IMR-90 (cell line): Measurements from ENCODE around the gene FAM20A. TPM values are rescaled to one million over a fixed set of nuclear protein-coding genes. Genes with fewer than 3 reads are reported as not detected.

Experiments used
- ATAC-seq: fragments of 200-7000 bp; cut with Tn5 transposase; 2 replicates; pipeline ENCODE4 v1.9.1; 2020; ENCODE audit warnings: low read depth, mild to moderate bottlenecking, moderate library complexity
- BruUV-seq: library from RNA; stranded (reverse); fragments of 400-500 nt; replicated peaks from 2 replicates; lab custom pipeline; 2021; lab: Mats Ljungman, UMichigan
- CTCF ChIA-PET: fragments of 300-600 bp; formaldehyde crosslinking; extraction: SDS; loops from one replicate; lab custom pipeline; 2021; ENCODE audit warnings: antibody characterized with exemption; lab: Yijun Ruan, JAX
- POLR2A ChIA-PET: fragments of 300-600 bp; sonication (Branson Sonifier 250); formaldehyde crosslinking; loops from one replicate; lab custom pipeline; 2022; ENCODE audit warnings: antibody characterized with exemption; ENCODE audit not compliant: unreplicated experiment; lab: Charles Lee
- DNase-seq: peaks from one replicate; pipeline ENCODE4 v3.0.0; 2013
- H2AFZ ChIP-seq: replicated peaks from 2 replicates; pipeline ENCODE3; 2013; ENCODE audit warnings: low read length, mild to moderate bottlenecking; ENCODE audit not compliant: poor library complexity
- H2AK5ac ChIP-seq: 2 replicates; pipeline ENCODE4 v1.6.1; 2013; ENCODE audit warnings: low read depth, low read length, inconsistent platforms
- H2AK9ac ChIP-seq: replicated peaks from 2 replicates; pipeline ENCODE3; 2013; ENCODE audit warnings: mild to moderate bottlenecking, low read depth, low read length, moderate library complexity; ENCODE audit not compliant: poor library complexity
- H2BK120ac ChIP-seq: 2 replicates; pipeline ENCODE4 v1.6.1; 2013; ENCODE audit warnings: low read depth, low read length, inconsistent platforms
- H2BK15ac ChIP-seq: 3 replicates; pipeline ENCODE4 v1.6.1; 2013; ENCODE audit warnings: low read depth, low read length, inconsistent platforms
- H2BK20ac ChIP-seq: 2 replicates; pipeline ENCODE4 v1.6.1; 2013; ENCODE audit warnings: low read depth, mild to moderate bottlenecking, inconsistent platforms, low read length, moderate library complexity
- H2BK5ac ChIP-seq: 2 replicates; pipeline ENCODE4 v1.6.1; 2013; ENCODE audit warnings: mild to moderate bottlenecking, low read depth, low read length, inconsistent platforms; ENCODE audit not compliant: poor library complexity, severe bottlenecking
- H3K14ac ChIP-seq: replicated peaks from 2 replicates; pipeline ENCODE4 v1.6.1; 2013; ENCODE audit warnings: low read depth, low read length, inconsistent platforms
- H3K18ac ChIP-seq: 2 replicates; pipeline ENCODE4 v1.6.1; 2013; ENCODE audit warnings: low read depth, low read length, control low read depth
- H3K23ac ChIP-seq: 2 replicates; pipeline ENCODE4 v1.6.1; 2013; ENCODE audit warnings: low read depth, low read length, inconsistent platforms
- H3K27ac ChIP-seq: 2 replicates; pipeline ENCODE4 v1.5.1; 2013; ENCODE audit warnings: mild to moderate bottlenecking, control low read depth, low read length; ENCODE audit not compliant: insufficient read depth
- H3K27me3 ChIP-seq: 2 replicates; pipeline ENCODE4 v1.6.1; 2013; ENCODE audit warnings: low read length; ENCODE audit not compliant: control insufficient read depth, insufficient read depth
- H3K36me3 ChIP-seq: 2 replicates; pipeline ENCODE4 v1.6.1; 2013; ENCODE audit warnings: low read length, mixed read lengths; ENCODE audit not compliant: control insufficient read depth, insufficient read depth
- H3K4ac ChIP-seq: 2 replicates; pipeline ENCODE4 v1.6.1; 2013; ENCODE audit warnings: low read depth, low read length, inconsistent platforms
- H3K4me1 ChIP-seq: 2 replicates; pipeline ENCODE4 v1.6.1; 2013; ENCODE audit warnings: low read length, mixed read lengths; ENCODE audit not compliant: control insufficient read depth, insufficient read depth
- H3K4me2 ChIP-seq: 2 replicates; pipeline ENCODE4 v1.6.1; 2013; ENCODE audit warnings: low read depth, mild to moderate bottlenecking, control low read depth, low read length, moderate library complexity
- H3K4me3 ChIP-seq: 2 replicates; pipeline ENCODE4 v1.5.1; 2013; ENCODE audit warnings: low read depth, mild to moderate bottlenecking, control low read depth, low read length, moderate library complexity; ENCODE audit not compliant: insufficient read depth
- H3K56ac ChIP-seq: 2 replicates; pipeline ENCODE4 v1.6.1; 2013; ENCODE audit warnings: low read length, inconsistent platforms; ENCODE audit not compliant: insufficient read depth; ENCODE audit errors: extremely low read depth
- H3K79me1 ChIP-seq, 2 experiments: 2 replicates each; pipeline ENCODE4 v1.6.1; 2013; ENCODE audit warnings: low read length in 2 of 2, inconsistent platforms in 1 of 2, low read depth in 1 of 2
- H3K9ac ChIP-seq: 2 replicates; pipeline ENCODE4 v1.6.1; 2013; ENCODE audit warnings: low read depth, low read length, control low read depth
- H3K9me1 ChIP-seq: 2 replicates; pipeline ENCODE4 v1.6.1; 2013; ENCODE audit warnings: low read length, inconsistent platforms; ENCODE audit not compliant: insufficient read depth
- H3K9me3 ChIP-seq: 2 replicates; pipeline ENCODE4 v1.6.1; 2013; ENCODE audit warnings: low read length; ENCODE audit not compliant: control insufficient read depth, insufficient read depth
- H4K20me1 ChIP-seq: 2 replicates; pipeline ENCODE4 v1.6.1; 2013; ENCODE audit warnings: low read length, inconsistent platforms; ENCODE audit not compliant: insufficient read depth
- H4K5ac ChIP-seq: 2 replicates; pipeline ENCODE4 v1.6.1; 2013; ENCODE audit warnings: mild to moderate bottlenecking, low read depth, low read length, control low read depth
- H4K8ac ChIP-seq, 2 experiments: 2 replicates each; pipeline ENCODE4 v1.6.1; 2013; ENCODE audit warnings: low read depth in 2 of 2, low read length in 2 of 2, control low read depth in 1 of 2, inconsistent platforms in 1 of 2
- H4K91ac ChIP-seq: 2 replicates; pipeline ENCODE4 v1.6.1; 2013; ENCODE audit warnings: low read depth, low read length, inconsistent platforms; ENCODE audit not compliant: insufficient read depth
- BHLHE40 ChIP-seq: fragments of 150-350 bp; IDR thresholded peaks from 2 replicates; pipeline ENCODE4 v1.6.1; 2016; ENCODE audit warnings: mild to moderate bottlenecking, low read depth, low read length
- CHD1 ChIP-seq: IDR thresholded peaks from 2 replicates; pipeline ENCODE4 v1.6.1; 2012; ENCODE audit warnings: low read depth, low read length, improper control_type of control experiment
- CTCF ChIP-seq: conservative IDR thresholded peaks from 2 replicates; pipeline ENCODE4 v1.5.1; 2012; ENCODE audit warnings: mild to moderate bottlenecking, low read depth, low read length, improper control_type of control experiment
- FOS ChIP-seq: fragments of 150-350 bp; IDR thresholded peaks from 2 replicates; pipeline ENCODE4 v1.6.1; 2016; ENCODE audit warnings: low read depth, low read length
- MAZ ChIP-seq: IDR thresholded peaks from 2 replicates; pipeline ENCODE4 v1.6.1; 2012; ENCODE audit warnings: low read depth, mild to moderate bottlenecking, low read length, improper control_type of control experiment, moderate library complexity, borderline replicate concordance
- NFE2L2 ChIP-seq: fragments of 150-350 bp; IDR thresholded peaks from 2 replicates; pipeline ENCODE4 v1.6.1; 2016; ENCODE audit warnings: low read depth, mild to moderate bottlenecking, low read length
- POLR2A ChIP-seq: IDR thresholded peaks from 2 replicates; pipeline ENCODE4 v1.6.1; 2012; ENCODE audit warnings: mild to moderate bottlenecking, low read depth, low read length
- RAD21 ChIP-seq: IDR thresholded peaks from 2 replicates; pipeline ENCODE4 v1.6.1; 2012; ENCODE audit warnings: low read length, improper control_type of control experiment
- RCOR1 ChIP-seq: IDR thresholded peaks from 2 replicates; pipeline ENCODE4 v1.6.1; 2012; ENCODE audit warnings: mild to moderate bottlenecking, low read length, improper control_type of control experiment; ENCODE audit not compliant: insufficient replicate concordance
- RFX5 ChIP-seq: IDR thresholded peaks from 2 replicates; pipeline ENCODE4 v1.8.0; 2012; ENCODE audit warnings: low read depth, mild to moderate bottlenecking, low read length, moderate library complexity
- WGBS, 2 experiments: methylation state at CpG; one replicate each; pipeline versions ENCODE4 v1.1.5 to v1.1.7; 2013; ENCODE audit warnings: missing lambda C conversion rate in 2 of 2; ENCODE audit not compliant: insufficient read length in 1 of 2; ENCODE audit errors: extremely low coverage in 2 of 2; 5-methylcytosine and 5-hydroxymethylcytosine counted together
- dilution Hi-C: fragments of 300-500 bp; cut with HindIII; formaldehyde crosslinking; loops from one replicate; pipeline ENCODE4 v1.14.3; 2018; ENCODE audit warnings: low sequenced_read_pairs; ENCODE audit not compliant: unreplicated experiment
- in situ Hi-C: fragments of 300-500 bp; cut with MboI; formaldehyde crosslinking; loops from 3 replicates; pipeline ENCODE4 v1.14.3; 2019; ENCODE audit warnings: low sequenced_read_pairs, inconsistent platforms, mixed read lengths
- intact Hi-C: fragments of 100-400 bp; cut with micrococcal nuclease; formaldehyde crosslinking; loops from 2 replicates; pipeline ENCODE4 v1.10.0; 2022
- polyA plus RNA-seq, 3 experiments: library from polyadenylated mRNA; depleted of rRNA; stranded (reverse); fragments of >200 nt; gene quantifications; 2 replicates each; pipeline ENCODE4 v1.2.3, GENCODE V29; 2012; ENCODE audit warnings: low replicate concordance in 1 of 3
- total RNA-seq: library from RNA; depleted of rRNA; stranded (reverse); fragments of >200 nt; gene quantifications from 2 replicates; pipeline ENCODE4 v1.2.3, GENCODE V29; 2012

The FAM20A gene
- total and polyA plus RNA-seq, 2 of the 4 experiments (the other 2 are of a cell fraction): not detected

GRCh38 chr17:68592009-68592408 is 9.2 kb downstream of the FAM20A start:
- Histone ChIP-seq H2AK9ac (no peak overlapping the region), H4K5ac (no peak overlapping the region), H2AFZ (no peak overlapping the region), H3K36me3 (no peaks in the 10 kb centered on the region), H2BK20ac (no peak overlapping the region), H2BK5ac (no peak overlapping the region), H3K56ac (no peak overlapping the region), H2BK15ac (no peak overlapping the region), H3K9me3 (0 out of 2 replicates have a peak, but pooled peaks cover 3% of the 10 kb centered on the region), H3K9ac (no peak overlapping the region), H3K4me2 (no peak overlapping the region), H3K27ac (no peak overlapping the region), H4K8ac (no peak overlapping the region), H3K14ac (no peak overlapping the region), H3K79me1 (no peaks in the 10 kb centered on the region), H3K4me3 (no peak overlapping the region), H3K4ac (no peak overlapping the region), H3K4me1 (no peaks in the 10 kb centered on the region), H3K18ac (no peak overlapping the region), H3K27me3 (peaks cover 5% of the 10 kb centered on the region), H4K20me1 (no peaks in the 10 kb centered on the region), H3K9me1 (no peaks in the 10 kb centered on the region), H2BK120ac (no peak overlapping the region), H4K91ac (no peak overlapping the region), H3K23ac (no peak overlapping the region), H2AK5ac (no peak overlapping the region)
- WGBS, 2 experiments: no CpG with 5 or more reads among the region's 2 CpGs
- POLR2A ChIA-PET: no interaction called here
- TF ChIP-seq CHD1: no peak
- TF ChIP-seq MAZ: no peak
- no peak for TF ChIP-seq RCOR1
- TF ChIP-seq BHLHE40: no peak
- TF ChIP-seq CTCF: no peak
- no peak for TF ChIP-seq FOS
- no peak for TF ChIP-seq RFX5
- no peak for TF ChIP-seq NFE2L2
- no peak for TF ChIP-seq RAD21
- no peak for TF ChIP-seq POLR2A
- no TSS peak for BruUV-seq
- DNase-seq (no peak), ATAC-seq (no peak)
- intact Hi-C loops (no loop called here), dilution Hi-C loops (no loop called here), in situ Hi-C loops (no loop called here)
- CTCF ChIA-PET: no interaction called here
